UCSD-AML1 (cell line): ENCODE data around the gene HS6ST3.

Experiments
- DNase-seq: peaks from one replicate; lab custom pipeline; 2025; ENCODE audit not compliant: unreplicated experiment; lab: John Stamatoyannopoulos, UW

HS6ST3 gene

GRCh38 chr13:96297360-96297759, 207.5 kb downstream of the HS6ST3 start:
- DNase-seq: no peak

- DNase-seq: no peak
Observed at GRCh38 chr13:96299235-96299634, 209.3 kb downstream of the HS6ST3 start.

GRCh38 chr13:96308568-96308967, 218.7 kb downstream of the HS6ST3 start:
- DNase-seq: no peak

- no peak for DNase-seq
Observed at GRCh38 chr13:96314974-96315373, 225.1 kb downstream of the HS6ST3 start.

GRCh38 chr13:96338030-96338429, 248.1 kb downstream of the HS6ST3 start:
- no peak for DNase-seq

- DNase-seq: no peak
Observed at GRCh38 chr13:96342286-96342685, 252.4 kb downstream of the HS6ST3 start.

- no peak for DNase-seq
Observed at GRCh38 chr13:96342852-96343465, 253.1 kb downstream of the HS6ST3 start.

GRCh38 chr13:96346921-96347320, 257.0 kb downstream of the HS6ST3 start:
- no peak for DNase-seq

GRCh38 chr13:96373597-96373996, 283.7 kb downstream of the HS6ST3 start:
- DNase-seq: no peak

GRCh38 chr13:96377835-96378234, 287.9 kb downstream of the HS6ST3 start:
- DNase-seq: no peak

GRCh38 chr13:96379967-96380366, 290.1 kb downstream of the HS6ST3 start:
- DNase-seq: no peak

GRCh38 chr13:96381681-96382080, 291.8 kb downstream of the HS6ST3 start:
- no peak for DNase-seq

GRCh38 chr13:96388598-96388997, 298.7 kb downstream of the HS6ST3 start:
- DNase-seq: no peak

- DNase-seq: no peak
Observed at GRCh38 chr13:96391606-96392005, 301.7 kb downstream of the HS6ST3 start.

GRCh38 chr13:96397807-96398206, 307.9 kb downstream of the HS6ST3 start:
- no peak for DNase-seq

GRCh38 chr13:96398486-96398885, 308.6 kb downstream of the HS6ST3 start:
- DNase-seq: peak; percentile 13

GRCh38 chr13:96403241-96403640, 313.3 kb downstream of the HS6ST3 start:
- DNase-seq: no peak

- no peak for DNase-seq
Observed at GRCh38 chr13:96403651-96404050, 313.7 kb downstream of the HS6ST3 start.

- no peak for DNase-seq
Observed at GRCh38 chr13:96415831-96416385, 326.0 kb downstream of the HS6ST3 start.

- no peak for DNase-seq
Observed at GRCh38 chr13:96417939-96418685, 328.2 kb downstream of the HS6ST3 start.

GRCh38 chr13:96421314-96421713, 331.4 kb downstream of the HS6ST3 start:
- DNase-seq: no peak

- no peak for DNase-seq
Observed at GRCh38 chr13:96422002-96422401, 332.1 kb downstream of the HS6ST3 start.
